PC-9 (cell line): ENCODE data around the gene B3GNT7. TPM values are rescaled to one million over a fixed set of nuclear protein-coding genes. Genes with fewer than 3 reads are reported as not detected.
A peak's percentile ranks its signal among the peaks of the same experiment; 100 is the strongest.

ENCODE experiments used
- BruUV-seq: library from RNA; stranded (reverse); fragments of 400-500 nt; replicated peaks from 2 replicates; lab custom pipeline; 2021; lab: Mats Ljungman, UMichigan
- CTCF ChIA-PET: fragments of 300-600 bp; sonication (Branson Sonifier 250); formaldehyde crosslinking; loops from one replicate; lab custom pipeline; 2022; ENCODE audit warnings: antibody characterized with exemption; lab: Charles Lee
- POLR2A ChIA-PET: fragments of 300-600 bp; sonication (Branson Sonifier 250); formaldehyde crosslinking; loops from one replicate; lab custom pipeline; 2022; ENCODE audit warnings: antibody characterized with exemption; ENCODE audit not compliant: unreplicated experiment; lab: Charles Lee
- DNase-seq, 2 experiments: peaks; one replicate each; pipeline versions ENCODE4 v3.0.0 to v3.0.0-alpha.2; 2015 to 2022; ENCODE audit warnings: mixed read lengths in 1 of 2
- H2AFZ ChIP-seq: fragments of 200-600 bp; sonication (generic); 2 replicates; pipeline ENCODE4 v1.8.1; 2017; ENCODE audit warnings: antibody characterized with exemption
- H3F3A ChIP-seq: fragments of 200-600 bp; sonication (generic); 2 replicates; pipeline ENCODE4 v1.8.1; 2017; ENCODE audit warnings: antibody characterized with exemption, mild to moderate bottlenecking, low read depth; ENCODE audit not compliant: insufficient read depth
- H3K27ac ChIP-seq: fragments of 200-600 bp; sonication (generic); 2 replicates; pipeline ENCODE4 v1.6.1; 2016; ENCODE audit warnings: mixed run types
- H3K27me3 ChIP-seq: fragments of 200-600 bp; sonication (generic); 2 replicates; pipeline ENCODE4 v1.6.1; 2016; ENCODE audit warnings: low read depth, mixed run types; ENCODE audit not compliant: insufficient read depth
- H3K36me3 ChIP-seq: fragments of 200-600 bp; sonication (generic); 2 replicates; pipeline ENCODE4 v1.6.1; 2016; ENCODE audit warnings: low read depth, mixed run types
- H3K4me1 ChIP-seq: fragments of 200-600 bp; sonication (generic); replicated peaks from 2 replicates; pipeline ENCODE4 v1.6.1; 2016; ENCODE audit warnings: mixed run types; ENCODE audit not compliant: insufficient read depth
- H3K4me2 ChIP-seq: fragments of 200-600 bp; sonication (generic); 2 replicates; pipeline ENCODE4 v1.6.1; 2017; ENCODE audit warnings: mixed run types
- H3K4me3 ChIP-seq: fragments of 200-600 bp; sonication (generic); 2 replicates; pipeline ENCODE4 v1.6.1; 2016; ENCODE audit warnings: mixed run types
- H3K79me2 ChIP-seq: fragments of 200-600 bp; sonication (generic); 2 replicates; pipeline ENCODE4 v1.6.1; 2017; ENCODE audit warnings: low read depth, mixed run types
- H3K9me2 ChIP-seq: fragments of 200-600 bp; sonication (generic); 2 replicates; pipeline ENCODE4 v1.8.1; 2017; ENCODE audit warnings: mild to moderate bottlenecking; ENCODE audit not compliant: insufficient read depth
- H3K9me3 ChIP-seq: fragments of 200-600 bp; sonication (generic); 2 replicates; pipeline ENCODE4 v1.8.1; 2016; ENCODE audit warnings: low read depth; ENCODE audit not compliant: insufficient read depth
- H4K20me1 ChIP-seq: fragments of 200-600 bp; sonication (generic); 2 replicates; pipeline ENCODE4 v1.8.1; 2017; ENCODE audit not compliant: insufficient read depth
- CTCF ChIP-seq: fragments of 200-600 bp; sonication (generic); conservative IDR thresholded peaks from 2 replicates; pipeline ENCODE4 v1.6.1; 2017; ENCODE audit warnings: mixed run types, antibody characterized with exemption, mild to moderate bottlenecking, moderate library complexity
- EZH2 ChIP-seq: fragments of 200-600 bp; sonication (generic); IDR thresholded peaks from 2 replicates; pipeline ENCODE4 v1.8.0; 2017; ENCODE audit warnings: antibody characterized with exemption, low read depth
- intact Hi-C: fragments of 100-400 bp; cut with micrococcal nuclease; formaldehyde crosslinking; loops from one replicate; pipeline ENCODE4 v1.10.0; 2022; ENCODE audit not compliant: unreplicated experiment
- total RNA-seq: library from RNA; stranded (reverse); gene quantifications from 2 replicates; pipeline ENCODE4 v1.2.3, GENCODE V29; 2021

Gene B3GNT7
- total RNA-seq, 1 experiment from 2014 or later = 14.0 TPM

- TF ChIP-seq EZH2 (no peak), CTCF (no peak)
- intact Hi-C loops = no loop called here
- CTCF ChIA-PET = interaction anchor here (1.0 kb wide), 1 partner anchor 29 kb away, joined by 3 read pairs; no protein-coding TSS in a partner anchor
Observed at GRCh38 chr2:231371430-231372054, 24.0 kb upstream of the B3GNT7 start.

GRCh38 chr2:231372326-231372725 lies 23.2 kb upstream of the B3GNT7 start:
- Histone ChIP-seq H3K4me3 (no peak overlapping the region), H3K36me3 (no peaks in the 10 kb centered on the region), H2AFZ (no peak overlapping the region), H3K79me2 (no peaks in the 10 kb centered on the region), H3K9me3 (no peaks in the 10 kb centered on the region), H3K4me2 (no peak overlapping the region), H3K9me2 (no peaks in the 10 kb centered on the region), H3K4me1 (peaks cover 55% of the 10 kb centered on the region), H3K27me3 (no peaks in the 10 kb centered on the region), H3K27ac (no peak overlapping the region), H4K20me1 (no peaks in the 10 kb centered on the region), H3F3A (peaks cover 21% of the 10 kb centered on the region; the same call in 1 of the 2 replicates)
- ChIA-PET CTCF (interaction anchor here (1.0 kb wide), 1 partner anchor 29 kb away, joined by 3 read pairs; no protein-coding TSS in a partner anchor), POLR2A (interaction anchor here (0.7 to 0.8 kb wide), 2 partner anchors 30 to 299 kb away, joined by 3 to 16 read pairs; no protein-coding TSS in a partner anchor)
- TF ChIP-seq CTCF = no peak
- no TSS peak for BruUV-seq
- intact Hi-C loops = no loop called here
- no peak for DNase-seq

More at GRCh38 chr2:231371430-231372054, 24.0 kb upstream of the B3GNT7 start:
- Histone ChIP-seq H3K4me2 (peak overlapping the region; percentile 31), H3K79me2 (no peaks in the 10 kb centered on the region), H2AFZ (no peak overlapping the region), H3K9me3 (no peaks in the 10 kb centered on the region), H3K4me1 (peaks cover 48% of the 10 kb centered on the region), H3K27ac (peak overlapping the region; percentile 34; the same call in 1 of the 2 replicates), H4K20me1 (no peaks in the 10 kb centered on the region), H3K36me3 (no peaks in the 10 kb centered on the region), H3F3A (peaks cover 15% of the 10 kb centered on the region; the same call in 1 of the 2 replicates), H3K9me2 (no peaks in the 10 kb centered on the region), H3K4me3 (no peak overlapping the region), H3K27me3 (no peaks in the 10 kb centered on the region)
- no peak for DNase-seq
- POLR2A ChIA-PET = no interaction called here
- BruUV-seq = no TSS peak

- CTCF ChIA-PET = no interaction called here
- H3K4me3 ChIP-seq = no peak overlapping the region
- H4K20me1 ChIP-seq = no peaks in the 10 kb centered on the region
- no peak overlapping the region for H3K4me2 ChIP-seq
- no peaks in the 10 kb centered on the region for H3K79me2 ChIP-seq
- TF ChIP-seq EZH2 = no peak
- no peak for TF ChIP-seq CTCF
- no peak for DNase-seq
- no peaks in the 10 kb centered on the region for H3K27me3 ChIP-seq
- peaks cover 63% of the 10 kb centered on the region for H3K4me1 ChIP-seq
- H3K9me2 ChIP-seq = no peaks in the 10 kb centered on the region
- peaks cover 25% of the 10 kb centered on the region; the same call in 1 of the 2 replicates for H3F3A ChIP-seq
- H3K27ac ChIP-seq = no peak overlapping the region
- POLR2A ChIA-PET = no interaction called here
- no peaks in the 10 kb centered on the region for H3K36me3 ChIP-seq
- no peak overlapping the region for H2AFZ ChIP-seq
- H3K9me3 ChIP-seq = no peaks in the 10 kb centered on the region
- intact Hi-C loops = no loop called here
- BruUV-seq = no TSS peak
Observed at GRCh38 chr2:231373184-231373583, 22.3 kb upstream of the B3GNT7 start.
